Activated CD4-positive, CD25-positive, alpha-beta regulatory T cell treated with anti-CD3 and anti-CD28 coated beads, Interleukin-2, amount 50 U/mL, for 24 hours (primary cell): ENCODE data around the gene ARHGAP44.

Source experiments
- ATAC-seq, 2 donors: fragments of 150-1000 bp; cut with Tn5 transposase; one replicate each; pipeline ENCODE4 v1.10.0; 2021; ENCODE audit warnings: mild to moderate bottlenecking in 1 of 2, moderate library complexity in 1 of 2

The ARHGAP44 gene

DNA sequence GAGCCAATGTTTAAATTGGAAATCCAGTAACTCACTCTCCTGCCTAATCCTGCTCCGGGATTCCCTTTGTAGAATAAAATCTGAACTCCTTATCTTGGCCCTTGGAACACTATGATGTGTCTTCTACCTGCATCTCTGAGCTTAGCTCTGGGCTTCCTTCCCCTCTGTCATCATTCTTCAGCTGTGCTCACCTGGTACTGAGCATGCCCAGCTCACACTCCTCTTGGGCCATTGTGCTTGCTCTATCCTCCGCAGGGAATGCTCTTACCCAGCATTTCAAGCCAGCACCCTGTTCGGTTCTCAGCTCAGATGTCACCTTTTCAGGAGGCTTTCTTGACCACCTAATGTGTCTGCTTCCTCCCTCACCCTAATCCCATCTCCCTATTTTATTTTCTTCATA lies 112.7 kb downstream of the ARHGAP44 start:
- no peak for ATAC-seq

DNA sequence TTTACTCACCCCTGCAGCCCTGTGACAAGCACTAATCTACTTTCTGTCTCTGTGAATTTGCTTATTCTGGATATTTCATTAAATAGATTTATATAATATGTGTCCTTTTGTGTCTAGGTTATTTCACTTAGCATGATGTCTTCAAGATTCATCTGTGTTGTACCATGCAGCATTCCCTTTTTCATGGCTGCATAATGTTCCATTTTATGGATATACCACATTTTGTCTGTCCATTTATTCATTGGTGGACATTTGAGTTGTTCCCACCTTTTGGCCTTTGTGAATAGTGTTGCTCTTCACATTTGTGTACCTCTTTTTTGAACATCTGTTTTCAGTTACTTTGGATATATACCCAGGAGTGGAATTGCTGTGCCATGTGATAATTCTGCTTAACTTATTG lies 118.2 kb downstream of the ARHGAP44 start:
- no peak for ATAC-seq

DNA sequence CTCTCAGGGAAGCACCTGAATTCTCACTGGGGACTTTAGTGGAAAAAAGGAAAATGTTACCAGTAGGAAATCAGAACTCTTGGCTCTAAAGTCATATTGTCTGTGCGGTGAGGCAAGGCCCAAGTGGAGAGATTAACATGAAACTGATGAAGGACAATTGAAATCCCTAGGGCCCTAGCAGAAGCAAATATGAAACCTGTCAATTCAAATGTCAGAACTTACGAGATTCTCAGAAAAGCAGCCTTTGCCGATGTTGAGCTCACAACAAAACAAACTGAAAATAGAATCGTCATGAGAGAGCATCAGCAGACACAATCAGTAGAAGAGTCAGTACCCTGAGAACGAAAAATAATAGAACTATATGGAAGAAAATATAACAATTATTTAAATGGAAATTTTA lies 119.7 kb downstream of the ARHGAP44 start:
- ATAC-seq, result no peak

DNA sequence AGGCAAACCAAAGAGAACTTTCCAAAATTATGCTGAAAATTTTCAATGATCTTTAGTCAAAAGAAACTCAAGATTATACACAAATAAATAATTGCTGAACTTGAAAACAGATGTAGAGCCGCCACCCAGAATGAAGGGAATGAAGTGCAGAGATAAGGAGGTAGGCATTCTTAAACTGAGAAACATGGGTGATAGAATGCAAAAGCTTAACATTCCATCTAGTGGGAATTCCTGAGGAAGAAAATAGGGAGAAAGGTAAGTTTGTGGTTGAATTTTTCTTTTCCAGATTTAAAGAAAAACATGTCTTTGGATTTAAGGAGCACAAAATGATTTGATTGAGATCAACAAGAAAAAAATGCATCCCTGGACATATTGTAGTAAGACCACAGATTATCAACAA lies 120.2 kb downstream of the ARHGAP44 start:
- ATAC-seq, result no peak

DNA sequence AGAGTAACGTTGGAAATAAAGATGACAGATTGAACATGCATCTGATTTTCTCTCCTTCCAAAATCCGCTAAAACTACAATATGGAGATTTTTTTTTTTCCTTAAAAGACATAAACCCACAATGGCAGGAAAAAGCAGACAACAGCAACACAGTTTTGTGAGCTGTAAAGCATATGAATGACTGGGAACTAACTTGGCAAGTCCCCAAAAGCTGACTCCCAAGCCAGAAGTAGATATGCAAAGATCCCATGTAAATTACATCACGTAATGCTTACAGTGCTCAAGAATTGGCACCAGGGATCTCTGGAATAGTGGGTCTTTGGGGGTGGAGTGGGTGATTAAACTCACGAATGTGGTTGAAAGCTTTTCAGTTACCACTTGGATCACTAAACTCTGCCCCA lies 121.9 kb downstream of the ARHGAP44 start:
- ATAC-seq, result no peak

GRCh38 chr17:12917399-12917798 lies 128.1 kb downstream of the ARHGAP44 start:
- ATAC-seq, result no peak

GRCh38 chr17:12918142-12918541 lies 128.8 kb downstream of the ARHGAP44 start:
- no peak for ATAC-seq

DNA sequence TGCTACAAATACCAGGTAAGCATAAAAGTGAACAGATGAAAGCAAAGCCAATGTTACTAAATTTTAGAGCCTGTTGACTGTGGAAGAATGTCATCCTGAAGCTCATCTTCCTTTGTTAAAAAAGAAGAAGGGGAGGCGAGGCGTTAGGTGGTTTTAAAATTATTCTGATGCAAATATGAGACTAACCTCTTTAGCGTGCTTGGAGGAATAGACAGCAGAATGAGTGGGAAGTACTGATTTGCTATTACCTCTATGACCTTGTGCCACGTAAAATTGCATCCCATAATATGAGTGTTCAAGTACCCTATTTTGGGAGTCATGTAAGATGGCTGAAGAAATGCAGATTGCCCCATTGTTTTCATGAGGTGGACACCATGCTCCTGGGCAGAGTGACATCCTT lies 132.8 kb downstream of the ARHGAP44 start:
- ATAC-seq, result no peak

DNA sequence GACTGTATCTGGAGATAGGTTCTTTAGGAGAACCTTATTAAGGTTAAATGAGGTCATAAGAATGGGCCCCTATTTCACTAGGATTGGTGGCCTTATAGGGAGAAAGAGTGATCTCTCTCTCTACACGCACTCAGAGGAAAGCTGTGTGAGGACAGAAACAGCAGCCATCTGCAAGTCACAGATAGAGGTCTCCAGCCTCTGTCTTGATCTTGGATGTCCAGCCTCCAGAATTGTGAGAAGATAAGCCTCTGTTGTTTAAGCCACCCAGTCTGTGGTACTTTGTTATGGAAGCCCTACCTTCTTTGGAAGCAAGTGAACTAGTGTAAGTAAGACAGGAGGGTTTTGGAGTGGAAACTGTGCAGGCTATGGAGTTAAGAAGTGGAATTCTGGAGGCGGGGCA lies 135.3 kb downstream of the ARHGAP44 start:
- no peak for ATAC-seq

DNA sequence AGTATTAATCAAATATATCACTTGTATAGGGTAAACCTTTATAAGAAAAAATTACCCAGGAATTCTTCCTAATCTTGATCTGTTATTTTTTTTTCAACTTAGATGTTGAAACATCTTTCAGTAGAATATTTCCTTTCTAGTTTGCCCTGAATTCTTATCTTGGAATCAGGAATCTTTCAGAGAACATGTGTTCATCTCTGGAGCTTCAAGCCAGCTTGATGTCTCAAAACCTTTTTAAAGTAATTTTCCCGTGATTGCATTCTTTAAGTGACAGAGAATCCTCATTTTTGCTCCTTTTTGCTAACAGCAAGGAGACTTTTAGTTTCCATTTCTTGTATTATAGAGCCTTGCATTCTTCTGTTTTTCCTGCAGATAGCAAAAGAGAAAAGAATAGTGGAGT lies 137.7 kb downstream of the ARHGAP44 start:
- ATAC-seq, result no peak

DNA sequence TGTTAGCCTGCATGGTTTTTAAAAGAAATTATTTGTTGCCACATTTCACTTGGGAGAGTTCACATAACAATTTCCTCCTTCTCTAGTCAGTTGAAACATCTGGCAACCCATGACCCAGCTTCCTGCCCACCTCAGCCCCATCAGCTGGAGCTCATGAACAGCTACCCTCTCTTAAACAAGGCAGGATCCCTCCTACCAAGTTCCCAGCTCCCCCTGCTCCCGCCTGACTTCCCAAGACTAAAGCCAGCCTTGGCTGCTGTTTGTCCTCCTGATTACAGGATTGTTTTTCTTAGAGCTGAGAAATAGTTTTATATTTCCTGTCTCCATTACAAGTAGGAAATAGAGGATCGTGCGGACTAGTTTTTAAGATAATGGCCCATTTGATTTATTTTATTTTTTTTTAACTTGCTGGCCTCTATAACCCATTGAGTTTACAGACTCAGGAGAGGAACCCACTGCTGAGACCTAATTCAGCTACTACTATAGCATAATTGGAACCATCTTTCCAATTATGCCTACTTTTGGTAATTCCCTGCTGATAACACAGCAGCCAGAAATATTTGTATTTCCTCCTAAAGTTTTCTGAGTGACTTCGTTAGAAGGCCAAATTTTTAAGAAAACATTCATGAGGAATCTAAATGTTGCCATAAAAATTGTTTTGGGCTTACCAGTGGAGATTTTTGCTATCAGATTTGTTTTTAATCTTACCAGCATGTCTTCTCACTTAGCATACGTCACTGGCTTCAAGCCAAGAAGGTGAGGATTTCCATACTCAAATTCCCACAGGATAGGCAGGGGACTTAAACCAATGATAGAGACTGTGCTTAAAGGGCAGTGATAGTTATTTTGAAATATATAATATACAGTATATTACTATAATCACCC lies 138.5 kb downstream of the ARHGAP44 start:
- ATAC-seq, result no peak

DNA sequence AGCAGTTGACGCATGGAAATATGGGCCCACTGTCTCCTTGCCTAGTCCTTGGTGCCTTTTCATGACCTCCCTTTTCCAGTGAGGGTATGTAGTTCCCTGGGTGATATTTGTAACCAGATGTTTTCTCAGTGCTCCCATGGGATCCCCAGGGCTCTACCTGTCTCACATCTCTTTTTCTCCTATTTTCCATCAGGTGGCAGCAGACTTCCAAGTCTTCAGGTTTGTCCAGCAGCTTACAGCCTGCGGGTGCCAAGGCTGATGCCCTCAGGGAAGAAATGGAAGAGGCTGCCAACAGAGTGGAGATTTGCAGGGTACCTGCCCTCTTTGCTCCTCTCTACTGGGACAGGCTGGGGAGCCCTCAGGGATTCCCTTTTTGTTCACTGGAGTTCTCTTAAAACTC lies 139.4 kb downstream of the ARHGAP44 start:
- no peak for ATAC-seq

DNA sequence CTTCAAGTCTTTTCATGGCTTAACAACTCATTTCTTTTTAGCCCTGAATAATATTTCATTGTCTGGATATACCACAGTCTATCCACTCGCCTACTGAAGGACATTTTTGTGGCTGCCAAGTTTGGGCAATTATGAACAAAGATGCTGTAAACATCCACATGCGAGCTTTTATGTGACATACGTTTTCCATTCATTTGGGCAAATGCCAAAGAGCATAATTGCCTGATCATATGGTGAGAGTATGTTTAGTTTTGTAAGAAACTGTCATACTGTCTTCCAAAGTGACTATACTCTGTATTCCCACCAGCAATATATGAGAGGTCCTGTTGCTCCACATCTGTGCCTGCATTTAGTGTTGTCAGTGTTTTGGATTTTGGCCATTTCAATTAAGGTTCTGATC lies 147.2 kb downstream of the ARHGAP44 start:
- ATAC-seq, result no peak

GRCh38 chr17:12940699-12941098 lies 151.4 kb downstream of the ARHGAP44 start:
- ATAC-seq, result peak in 1 of 2 donors; percentile 28

GRCh38 chr17:12947047-12947446 lies 157.7 kb downstream of the ARHGAP44 start:
- ATAC-seq, result no peak

DNA sequence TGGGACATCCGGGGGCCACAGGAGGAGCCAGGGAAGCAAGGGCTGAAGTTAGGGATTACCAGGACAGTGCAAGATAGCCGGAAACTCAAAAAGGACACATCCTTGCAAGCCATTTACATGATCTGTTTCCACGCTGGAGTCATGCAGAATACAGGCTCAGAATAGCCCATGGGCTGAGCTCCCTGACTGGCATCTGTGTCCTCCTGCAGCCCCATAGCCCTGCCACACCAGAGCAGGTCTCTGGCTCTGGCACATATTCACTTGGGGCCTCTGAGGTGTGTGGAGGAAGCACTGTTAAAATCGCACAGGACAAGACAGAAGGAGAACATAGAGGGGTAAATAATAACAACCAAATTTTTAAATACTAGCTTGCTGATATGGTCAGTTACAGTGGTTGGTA lies 162.7 kb downstream of the ARHGAP44 start:
- ATAC-seq, result no peak

GRCh38 chr17:12953156-12953555 lies 163.9 kb downstream of the ARHGAP44 start:
- no peak for ATAC-seq

- no peak for ATAC-seq
Observed at GRCh38 chr17:12955521-12955920, 166.2 kb downstream of the ARHGAP44 start.

DNA sequence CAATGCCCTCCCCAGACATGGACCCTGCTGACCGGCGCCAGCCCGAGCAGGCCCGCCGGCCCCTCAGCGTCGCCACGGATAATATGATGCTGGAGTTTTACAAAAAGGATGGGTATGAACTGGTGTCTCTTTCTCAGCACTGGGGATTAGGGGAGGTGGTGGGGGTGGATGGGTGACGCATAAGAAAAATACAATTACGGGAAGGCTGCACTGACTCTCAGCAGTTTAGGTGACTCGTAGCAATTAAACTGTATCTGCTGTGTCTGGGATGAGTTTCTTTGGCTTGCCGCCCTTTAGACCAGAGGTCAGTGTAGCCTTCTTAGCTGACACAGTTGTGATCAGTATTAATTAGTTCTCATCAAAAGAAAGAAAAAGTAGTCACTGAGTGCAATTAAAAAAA lies 169.5 kb downstream of the ARHGAP44 start:
- no peak for ATAC-seq

DNA sequence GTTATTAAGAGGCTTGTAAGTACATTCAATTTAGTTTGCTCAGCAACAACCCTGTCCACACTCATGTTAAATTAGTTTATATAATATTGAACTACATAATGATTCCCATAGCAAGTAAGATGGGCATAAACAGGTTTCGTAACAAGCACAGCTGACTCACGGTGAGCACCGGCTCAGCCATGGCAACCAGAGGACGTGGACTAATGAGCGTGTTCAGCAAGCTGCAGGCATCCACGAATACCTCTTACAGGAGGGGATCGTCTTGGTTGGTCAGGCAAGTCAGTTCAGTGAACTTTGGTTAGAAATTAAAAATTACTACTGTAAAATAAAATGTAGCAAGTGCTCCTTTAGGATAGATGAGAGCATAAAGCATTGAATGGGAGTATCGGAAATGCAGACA lies 170.1 kb downstream of the ARHGAP44 start:
- ATAC-seq, result no peak

DNA sequence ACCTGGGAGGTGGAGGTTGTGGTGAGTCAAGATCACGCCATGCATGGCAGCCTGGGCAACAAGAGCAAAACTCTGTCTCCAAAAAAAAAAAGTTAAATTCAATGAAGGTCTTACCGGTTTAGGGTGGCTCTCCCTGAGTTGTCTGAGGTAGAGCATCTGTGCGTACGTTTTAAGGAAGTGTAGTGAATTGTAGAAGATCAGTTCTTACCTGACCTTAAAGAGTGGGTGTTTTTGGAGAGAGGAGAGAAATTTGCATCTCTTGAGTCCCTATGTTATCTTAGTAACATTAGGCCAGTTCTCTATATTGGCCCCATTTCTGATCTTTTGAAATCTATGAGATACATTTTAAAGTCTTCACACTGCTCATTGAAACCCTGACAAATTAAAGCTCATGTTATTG lies 172.4 kb downstream of the ARHGAP44 start:
- no peak for ATAC-seq

GRCh38 chr17:12963505-12963904 lies 174.2 kb downstream of the ARHGAP44 start:
- ATAC-seq, result peak in 1 of 2 donors; percentile 9

- ATAC-seq, result no peak
Observed at GRCh38 chr17:12964162-12964561, 174.9 kb downstream of the ARHGAP44 start.

- ATAC-seq, result no peak
Observed at GRCh38 chr17:12964840-12965239, 175.5 kb downstream of the ARHGAP44 start.

GRCh38 chr17:12965988-12966387 lies 176.7 kb downstream of the ARHGAP44 start:
- no peak for ATAC-seq
